Measurements from ENCODE around the gene PLA2R1. TPM values are rescaled to one million over a fixed set of nuclear protein-coding genes. Genes with fewer than 3 reads are reported as not detected.

PLA2R1 gene
- total and polyA plus RNA-seq, 4 experiments from 2014 or later: not detected

DNA sequence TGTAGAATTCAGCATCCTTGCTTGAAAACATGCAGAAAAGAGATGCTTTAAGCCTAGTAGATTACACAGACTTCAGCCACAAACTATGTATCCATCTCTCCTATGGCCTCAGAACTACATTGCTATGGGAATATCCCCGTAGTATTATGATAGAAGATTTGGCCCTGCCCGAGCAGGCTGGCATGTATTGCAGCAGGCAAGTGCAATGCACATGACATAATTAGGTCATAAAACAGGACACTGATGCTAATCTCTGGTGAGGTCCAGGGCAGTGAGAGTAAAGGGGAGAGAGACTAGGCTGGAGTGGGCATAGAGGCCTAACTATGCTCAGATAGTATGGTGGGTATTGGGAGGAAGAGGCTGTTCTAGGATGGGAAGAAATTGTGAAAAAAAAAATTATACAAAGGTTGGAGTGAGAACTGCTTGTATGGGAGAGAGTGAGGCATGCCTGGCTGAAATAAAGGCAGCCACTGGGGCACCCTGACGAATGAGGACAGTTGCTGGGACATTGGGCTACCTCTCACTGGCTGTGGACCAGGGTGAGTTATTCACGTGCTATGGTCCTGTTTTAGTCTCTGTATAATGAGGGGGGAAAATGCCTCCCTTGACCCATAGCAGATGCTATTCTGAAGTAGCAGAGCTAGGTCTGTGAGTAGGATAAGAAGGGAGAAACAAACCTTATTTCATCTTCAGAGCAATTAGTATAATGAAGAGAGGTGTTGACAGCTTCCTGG is 1.6 kb upstream of the PLA2R1 start:
- Histone ChIP-seq H3K27ac (ENCODE audit: low read depth, low read length) (no peak overlapping the region), H3K4me3 (ENCODE audit: low read length in 2 of 2) (no peak overlapping the region), H3K4me1 (ENCODE audit: insufficient read depth, low read length) (peaks cover 5% of the 10 kb centered on the region), H3K36me3 (ENCODE audit: insufficient read depth, low read length) (no peaks in the 10 kb centered on the region), H3K9me3 (ENCODE audit: control insufficient read depth in 1 of 2, low read length in 2 of 2) (no peaks in the 10 kb centered on the region), H3K27me3 (ENCODE audit: insufficient read depth, low read length) (peaks cover 7% of the 10 kb centered on the region)
- ChIA-PET POLR2A (ENCODE audit: partially characterized antibody) (no interaction called here), CTCF (ENCODE audit: partially characterized antibody) (no interaction called here)
- Mint-ChIP-seq H3K27ac (no peak overlapping the region), H3K9me3 (peaks cover 0 to 5% (median 0%) of the 10 kb centered on the region in 8 donors), H3K4me3 (no peak overlapping the region), H3K36me3 (no peaks in the 10 kb centered on the region), H3K27me3 (peaks cover 40 to 42% of the 10 kb centered on the region in 2 donors), H3K4me1 (peaks cover 0 to 4% (median 2%) of the 10 kb centered on the region in 4 donors)
- intact Hi-C loops (cut with micrococcal nuclease): no loop called here
- no peak for DNase-seq

DNA sequence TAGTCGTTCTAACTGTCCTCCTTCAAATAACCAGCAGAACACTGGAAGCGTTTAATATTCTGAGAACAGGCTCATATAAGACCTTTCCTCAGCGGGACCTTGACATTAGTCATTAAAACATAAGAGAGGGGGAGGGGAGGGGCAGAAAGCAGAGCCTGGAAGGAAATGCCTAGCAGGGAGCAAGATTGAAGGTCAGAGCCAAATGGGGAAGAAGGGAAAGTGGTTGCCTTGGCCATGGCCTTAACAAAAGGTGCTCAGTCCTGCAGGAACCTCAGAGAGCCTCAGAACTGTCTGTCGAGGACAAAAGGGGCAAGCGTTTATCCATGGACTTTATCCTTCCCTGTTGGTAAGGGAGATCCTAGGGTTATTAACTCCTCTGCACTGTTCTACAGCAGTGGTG is 856 bp upstream of the PLA2R1 start:
- intact Hi-C loops (cut with micrococcal nuclease): no loop called here
- Mint-ChIP-seq H3K27me3 (peaks cover 44 to 46% of the 10 kb centered on the region in 2 donors), H3K4me1 (peaks cover 0 to 4% (median 2%) of the 10 kb centered on the region in 4 donors), H3K4me3 (peak overlapping the region; percentile 21 to 82 (median 63)), H3K9me3 (peaks cover 0 to 3% (median 0%) of the 10 kb centered on the region in 8 donors), H3K27ac (no peak overlapping the region), H3K36me3 (no peaks in the 10 kb centered on the region)
- peaks cover 5% of the 10 kb centered on the region for H3K4me1 ChIP-seq (ENCODE audit: insufficient read depth, low read length)
- no peaks in the 10 kb centered on the region for H3K9me3 ChIP-seq (ENCODE audit: control insufficient read depth in 1 of 2, low read length in 2 of 2)
- no peak for DNase-seq
- no peaks in the 10 kb centered on the region for H3K36me3 ChIP-seq (ENCODE audit: insufficient read depth, low read length)
- ChIA-PET POLR2A (ENCODE audit: partially characterized antibody) (no interaction called here), CTCF (ENCODE audit: partially characterized antibody) (no interaction called here)
- H3K4me3 ChIP-seq (ENCODE audit: low read length in 2 of 2): no peak overlapping the region
- no peak overlapping the region for H3K27ac ChIP-seq (ENCODE audit: low read depth, low read length)
- H3K27me3 ChIP-seq (ENCODE audit: insufficient read depth, low read length): peaks cover 7% of the 10 kb centered on the region

DNA sequence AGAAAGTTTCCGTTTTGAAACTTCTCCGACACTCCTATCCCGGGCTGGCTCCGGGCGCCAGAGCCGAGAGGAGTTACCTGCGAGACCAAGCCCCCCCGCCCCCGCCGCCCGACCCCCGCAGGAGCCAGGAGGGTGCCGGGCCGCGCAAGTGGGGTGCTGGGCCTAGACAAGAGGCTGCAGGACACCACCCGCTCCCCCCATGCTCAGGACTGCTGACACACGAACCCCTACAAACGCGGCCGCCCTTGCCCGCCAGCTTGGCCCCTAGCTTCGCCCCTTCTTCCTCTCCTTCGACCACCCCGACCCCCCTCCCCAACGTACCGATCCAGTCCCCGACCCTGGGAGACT is 497 bp downstream of the PLA2R1 start:
- H3K36me3 ChIP-seq (ENCODE audit: insufficient read depth, low read length): no peaks in the 10 kb centered on the region
- H3K4me3 ChIP-seq (ENCODE audit: low read length in 2 of 2): no peak overlapping the region
- Mint-ChIP-seq H3K4me3 (peak overlapping the region; percentile 33 to 71 (median 54)), H3K36me3 (no peaks in the 10 kb centered on the region), H3K9me3 (peaks cover 0 to 3% (median 0%) of the 10 kb centered on the region in 8 donors), H3K27me3 (peaks cover 49 to 50% of the 10 kb centered on the region in 2 donors), H3K27ac (no peak overlapping the region), H3K4me1 (peaks cover 0 to 4% (median 2%) of the 10 kb centered on the region in 4 donors)
- CTCF ChIA-PET (ENCODE audit: partially characterized antibody): no interaction called here
- POLR2A ChIA-PET (ENCODE audit: partially characterized antibody): no interaction called here
- no peak for DNase-seq
- H3K27me3 ChIP-seq (ENCODE audit: insufficient read depth, low read length): peaks cover 7% of the 10 kb centered on the region
- peaks cover 5% of the 10 kb centered on the region for H3K4me1 ChIP-seq (ENCODE audit: insufficient read depth, low read length)
- intact Hi-C loops (cut with micrococcal nuclease): no loop called here
- no peak overlapping the region for H3K27ac ChIP-seq (ENCODE audit: low read depth, low read length)
- no peaks in the 10 kb centered on the region for H3K9me3 ChIP-seq (ENCODE audit: control insufficient read depth in 1 of 2, low read length in 2 of 2)

DNA sequence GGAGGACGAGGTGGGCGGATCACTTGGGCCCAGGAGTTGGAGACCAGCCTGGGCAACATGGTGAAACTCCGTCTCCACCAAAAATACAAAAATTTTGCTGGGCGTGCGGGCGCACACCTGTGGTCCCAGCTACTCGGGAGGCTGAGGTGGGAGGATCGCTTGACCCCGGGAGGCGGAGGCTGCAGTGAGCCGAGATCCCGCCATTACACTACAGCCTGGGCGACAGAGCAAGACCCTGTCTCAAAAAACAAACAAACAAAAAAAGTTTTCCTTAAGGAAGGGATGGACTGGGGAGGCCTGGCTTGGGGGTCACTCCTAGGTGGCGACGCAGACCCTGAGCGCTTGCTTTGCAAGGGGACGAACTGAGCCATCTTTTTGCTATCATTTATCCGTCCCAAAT is 882 bp downstream of the PLA2R1 start:
- no peak overlapping the region for H3K27ac Mint-ChIP-seq
- Histone ChIP-seq H3K4me1 (ENCODE audit: insufficient read depth, low read length) (peaks cover 5% of the 10 kb centered on the region), H3K27ac (ENCODE audit: low read depth, low read length) (no peak overlapping the region), H3K36me3 (ENCODE audit: insufficient read depth, low read length) (no peaks in the 10 kb centered on the region), H3K4me3 (ENCODE audit: low read length in 2 of 2) (no peak overlapping the region), H3K9me3 (ENCODE audit: control insufficient read depth in 1 of 2, low read length in 2 of 2) (no peaks in the 10 kb centered on the region), H3K27me3 (ENCODE audit: insufficient read depth, low read length) (peaks cover 7% of the 10 kb centered on the region)
- peaks cover 48 to 54% of the 10 kb centered on the region in 2 donors for H3K27me3 Mint-ChIP-seq
- ChIA-PET POLR2A (ENCODE audit: partially characterized antibody) (no interaction called here), CTCF (ENCODE audit: partially characterized antibody) (no interaction called here)
- H3K36me3 Mint-ChIP-seq: no peaks in the 10 kb centered on the region
- peaks cover 0 to 3% (median 0%) of the 10 kb centered on the region in 8 donors for H3K9me3 Mint-ChIP-seq
- no peak for DNase-seq
- peaks cover 0 to 4% (median 2%) of the 10 kb centered on the region in 4 donors for H3K4me1 Mint-ChIP-seq
- intact Hi-C loops (cut with micrococcal nuclease): no loop called here
- peak overlapping the region in 5 of 8 donors; percentile 26 to 51 (median 36) for H3K4me3 Mint-ChIP-seq

DNA sequence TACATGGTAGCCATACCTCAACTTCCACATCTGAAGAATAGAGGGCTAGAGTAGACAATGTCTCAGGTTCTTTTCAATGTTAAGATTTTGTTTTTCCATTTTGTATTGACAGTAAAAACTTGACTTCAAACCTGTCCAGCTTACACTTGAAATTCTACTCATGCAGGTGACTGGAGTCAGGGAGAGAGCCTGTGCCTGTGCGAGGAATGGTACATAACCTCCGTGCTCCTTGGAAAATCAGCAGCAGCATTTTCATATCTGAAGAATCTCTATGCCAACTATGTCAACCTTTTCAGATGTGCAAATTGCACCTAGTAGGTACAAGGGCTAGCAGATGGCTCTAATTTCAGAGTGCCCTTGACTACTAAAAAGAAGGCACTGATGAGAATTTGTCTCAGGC is 2.1 kb downstream of the PLA2R1 start:
- intact Hi-C loops (cut with micrococcal nuclease): no loop called here
- CTCF ChIA-PET (ENCODE audit: partially characterized antibody): no interaction called here
- H3K27me3 Mint-ChIP-seq: peaks cover 46 to 55% of the 10 kb centered on the region in 2 donors
- H3K27me3 ChIP-seq (ENCODE audit: insufficient read depth, low read length): peaks cover 7% of the 10 kb centered on the region
- POLR2A ChIA-PET (ENCODE audit: partially characterized antibody): no interaction called here
- H3K9me3 Mint-ChIP-seq: peaks cover 0 to 3% (median 0%) of the 10 kb centered on the region in 8 donors
- peaks cover 5% of the 10 kb centered on the region for H3K4me1 ChIP-seq (ENCODE audit: insufficient read depth, low read length)
- H3K27ac ChIP-seq (ENCODE audit: low read depth, low read length): no peak overlapping the region
- H3K9me3 ChIP-seq (ENCODE audit: control insufficient read depth in 1 of 2, low read length in 2 of 2): no peaks in the 10 kb centered on the region
- H3K27ac Mint-ChIP-seq: no peak overlapping the region
- H3K4me1 Mint-ChIP-seq: peaks cover 0 to 4% (median 3%) of the 10 kb centered on the region in 4 donors
- no peaks in the 10 kb centered on the region for H3K36me3 Mint-ChIP-seq
- no peak for DNase-seq
- no peak overlapping the region for H3K4me3 ChIP-seq (ENCODE audit: low read length in 2 of 2)
- H3K36me3 ChIP-seq (ENCODE audit: insufficient read depth, low read length): no peaks in the 10 kb centered on the region
- no peak overlapping the region for H3K4me3 Mint-ChIP-seq

DNA sequence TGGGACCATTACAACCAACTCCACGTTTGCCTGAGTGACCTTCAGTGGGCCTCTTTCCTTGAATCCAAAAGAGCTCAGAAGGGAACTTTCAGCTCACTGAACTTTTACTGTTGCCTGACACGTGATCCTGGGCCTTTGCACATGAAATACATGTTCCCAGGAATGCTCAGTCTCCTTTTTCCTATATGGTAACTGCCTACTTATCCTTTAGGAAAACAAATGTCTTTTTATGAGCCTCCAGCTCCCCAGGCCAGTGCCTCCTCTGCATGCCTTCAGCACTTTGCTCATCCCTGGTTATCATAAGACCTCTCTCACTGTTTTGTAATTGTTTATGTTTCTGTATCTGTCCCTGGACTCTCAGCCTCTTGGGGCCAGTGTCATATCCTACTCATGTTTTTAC is 5.1 kb downstream of the PLA2R1 start:
- Mint-ChIP-seq H3K4me3 (no peak overlapping the region), H3K27ac (no peak overlapping the region), H3K9me3 (no peaks in the 10 kb centered on the region), H3K36me3 (no peaks in the 10 kb centered on the region), H3K4me1 (peaks cover 0 to 1% (median 0%) of the 10 kb centered on the region in 4 donors), H3K27me3 (peaks cover 32 to 45% of the 10 kb centered on the region in 2 donors)
- Histone ChIP-seq H3K4me3 (ENCODE audit: low read length in 2 of 2) (no peak overlapping the region), H3K27ac (ENCODE audit: low read depth, low read length) (no peak overlapping the region), H3K9me3 (ENCODE audit: control insufficient read depth in 1 of 2, low read length in 2 of 2) (no peaks in the 10 kb centered on the region), H3K36me3 (ENCODE audit: insufficient read depth, low read length) (no peaks in the 10 kb centered on the region), H3K27me3 (ENCODE audit: insufficient read depth, low read length) (peaks cover 7% of the 10 kb centered on the region), H3K4me1 (ENCODE audit: insufficient read depth, low read length) (no peaks in the 10 kb centered on the region)
- intact Hi-C loops (cut with micrococcal nuclease): no loop called here
- POLR2A ChIA-PET (ENCODE audit: partially characterized antibody): no interaction called here
- CTCF ChIA-PET (ENCODE audit: partially characterized antibody): no interaction called here
- no peak for DNase-seq

DNA sequence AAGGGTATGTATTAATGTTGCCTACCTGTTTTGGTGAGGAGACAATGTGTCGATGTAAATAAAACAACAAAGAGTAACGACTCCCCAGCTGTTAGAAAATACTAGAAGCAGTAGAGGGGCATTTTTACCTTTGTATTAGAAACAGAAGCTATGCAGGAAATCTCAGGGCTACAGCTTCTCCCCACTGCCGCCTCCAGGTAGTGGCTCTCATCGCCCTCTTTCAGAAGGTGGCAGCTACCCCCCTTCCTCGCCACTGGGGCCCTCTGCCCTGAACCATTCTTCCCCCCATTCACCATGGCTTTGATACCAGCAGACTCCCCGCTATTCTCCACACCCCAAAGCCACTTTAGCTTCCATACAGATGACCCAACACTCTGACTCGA is 6.7 kb downstream of the PLA2R1 start:
- H3K36me3 Mint-ChIP-seq: no peaks in the 10 kb centered on the region
- DNase-seq: no peak
- H3K27ac ChIP-seq (ENCODE audit: low read depth, low read length): no peak overlapping the region
- H3K27me3 Mint-ChIP-seq: peaks cover 29 to 40% of the 10 kb centered on the region in 2 donors
- H3K4me1 ChIP-seq (ENCODE audit: insufficient read depth, low read length): no peaks in the 10 kb centered on the region
- H3K4me3 Mint-ChIP-seq: no peak overlapping the region
- no peak overlapping the region for H3K4me3 ChIP-seq (ENCODE audit: low read length in 2 of 2)
- H3K27ac Mint-ChIP-seq: no peak overlapping the region
- ChIA-PET CTCF (ENCODE audit: partially characterized antibody) (no interaction called here), POLR2A (ENCODE audit: partially characterized antibody) (no interaction called here)
- no peaks in the 10 kb centered on the region for H3K36me3 ChIP-seq (ENCODE audit: insufficient read depth, low read length)
- peaks cover 0 to 1% (median 0%) of the 10 kb centered on the region in 4 donors for H3K4me1 Mint-ChIP-seq
- no peaks in the 10 kb centered on the region for H3K27me3 ChIP-seq (ENCODE audit: insufficient read depth, low read length)
- intact Hi-C loops (cut with micrococcal nuclease): no loop called here
- no peaks in the 10 kb centered on the region for H3K9me3 ChIP-seq (ENCODE audit: control insufficient read depth in 1 of 2, low read length in 2 of 2)
- no peaks in the 10 kb centered on the region for H3K9me3 Mint-ChIP-seq

Measured in CD4-positive, alpha-beta memory T cell (primary cell).